Measurements from ENCODE around the gene MAP1LC3A. TPM values are rescaled to one million over a fixed set of nuclear protein-coding genes. Genes with fewer than 3 reads are reported as not detected.

MAP1LC3A gene
- total RNA-seq, 1 experiment from 2014 or later = not detected

DNA sequence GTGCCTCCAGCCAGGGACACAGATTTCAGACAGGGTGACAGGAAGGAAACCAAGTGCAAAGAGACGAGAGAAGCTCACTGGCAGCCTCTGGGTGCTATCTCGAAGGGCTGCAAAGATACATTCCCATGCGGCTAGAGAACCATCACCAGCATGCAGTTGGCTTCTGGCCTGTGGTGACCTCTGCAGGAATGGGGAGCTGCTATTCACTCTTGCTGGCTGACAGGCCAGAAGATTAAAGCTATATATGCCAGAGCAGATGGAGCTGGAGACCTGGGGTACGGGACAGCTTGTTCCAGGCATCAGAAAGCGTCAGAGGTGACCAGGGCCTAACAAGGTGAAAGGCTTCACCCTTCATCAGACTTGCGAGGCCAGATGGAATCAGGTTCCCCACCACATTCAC lies 20.0 kb downstream of the MAP1LC3A start:
- ATAC-seq (no peak), DNase-seq (ENCODE audit: low read depth, low spot score) (no peak)
- intact Hi-C loops (cut with micrococcal nuclease) = loop anchor here (2.0 kb wide), 2 partner anchors 130 to 190 kb away; no protein-coding TSS in a partner anchor
- no TSS peak for BruUV-seq (replicated peaks)
- TF ChIP-seq, protein P1, sequence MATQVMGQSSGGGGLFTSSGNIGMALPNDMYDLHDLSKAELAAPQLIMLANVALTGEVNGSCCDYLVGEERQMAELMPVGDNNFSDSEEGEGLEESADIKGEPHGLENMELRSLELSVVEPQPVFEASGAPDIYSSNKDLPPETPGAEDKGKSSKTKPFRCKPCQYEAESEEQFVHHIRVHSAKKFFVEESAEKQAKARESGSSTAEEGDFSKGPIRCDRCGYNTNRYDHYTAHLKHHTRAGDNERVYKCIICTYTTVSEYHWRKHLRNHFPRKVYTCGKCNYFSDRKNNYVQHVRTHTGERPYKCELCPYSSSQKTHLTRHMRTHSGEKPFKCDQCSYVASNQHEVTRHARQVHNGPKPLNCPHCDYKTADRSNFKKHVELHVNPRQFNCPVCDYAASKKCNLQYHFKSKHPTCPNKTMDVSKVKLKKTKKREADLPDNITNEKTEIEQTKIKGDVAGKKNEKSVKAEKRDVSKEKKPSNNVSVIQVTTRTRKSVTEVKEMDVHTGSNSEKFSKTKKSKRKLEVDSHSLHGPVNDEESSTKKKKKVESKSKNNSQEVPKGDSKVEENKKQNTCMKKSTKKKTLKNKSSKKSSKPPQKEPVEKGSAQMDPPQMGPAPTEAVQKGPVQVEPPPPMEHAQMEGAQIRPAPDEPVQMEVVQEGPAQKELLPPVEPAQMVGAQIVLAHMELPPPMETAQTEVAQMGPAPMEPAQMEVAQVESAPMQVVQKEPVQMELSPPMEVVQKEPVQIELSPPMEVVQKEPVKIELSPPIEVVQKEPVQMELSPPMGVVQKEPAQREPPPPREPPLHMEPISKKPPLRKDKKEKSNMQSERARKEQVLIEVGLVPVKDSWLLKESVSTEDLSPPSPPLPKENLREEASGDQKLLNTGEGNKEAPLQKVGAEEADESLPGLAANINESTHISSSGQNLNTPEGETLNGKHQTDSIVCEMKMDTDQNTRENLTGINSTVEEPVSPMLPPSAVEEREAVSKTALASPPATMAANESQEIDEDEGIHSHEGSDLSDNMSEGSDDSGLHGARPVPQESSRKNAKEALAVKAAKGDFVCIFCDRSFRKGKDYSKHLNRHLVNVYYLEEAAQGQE (IDR thresholded peaks at IDR 0.05; ENCODE audit: low read depth) = no peak
- Histone ChIP-seq H3K9ac (ENCODE audit: low read length) (no peak overlapping the region), H3K4me3 (replicated peaks in 1 of 2; ENCODE audit: low read depth in 1 of 2, low read length in 2 of 2) (no peak overlapping the region), H4K20me1 (ENCODE audit: insufficient read depth) (no peaks in the 10 kb centered on the region), H2AFZ (ENCODE audit: low read depth, low read length, poor library complexity, severe bottlenecking) (no peak overlapping the region), H3K9me3 (ENCODE audit: control insufficient read depth in 1 of 2, insufficient read depth in 1 of 2, low read depth in 1 of 2, low read length in 2 of 2) (no peaks in the 10 kb centered on the region), H3K36me3 (ENCODE audit: control insufficient read depth in 1 of 2, insufficient read depth in 2 of 2, low read length in 2 of 2) (no peaks in the 10 kb centered on the region), H3K27ac (ENCODE audit: low read depth, low read length) (no peak overlapping the region), H3K27me3 (ENCODE audit: insufficient read depth, low read length) (no peaks in the 10 kb centered on the region), H3K9me2 (ENCODE audit: insufficient read depth) (no peaks in the 10 kb centered on the region), H3K4me2 (ENCODE audit: low read length) (no peak overlapping the region), H3K79me2 (ENCODE audit: insufficient read depth, low read length) (no peaks in the 10 kb centered on the region), H3K4me1 (ENCODE audit: control insufficient read depth in 1 of 2, insufficient read depth in 2 of 2, low read length in 2 of 2) (peaks cover 0 to 29% of the 10 kb centered on the region in 2 experiments; a peak in 2 of 4 replicates)
- POLR2A ChIA-PET = no interaction called here
- CTCF ChIA-PET = no interaction called here
- RAD21 ChIA-PET (ENCODE audit: low non-redundant PET in 1 of 2, low total read pairs in 2 of 2, uncharacterized antibody in 2 of 2, unreplicated experiment in 2 of 2) = interaction anchor here (0.6 to 1.0 kb wide), 3 partner anchors 42 to 131 kb away, joined by 3 to 6 read pairs (median 3); no protein-coding TSS in a partner anchor

DNA sequence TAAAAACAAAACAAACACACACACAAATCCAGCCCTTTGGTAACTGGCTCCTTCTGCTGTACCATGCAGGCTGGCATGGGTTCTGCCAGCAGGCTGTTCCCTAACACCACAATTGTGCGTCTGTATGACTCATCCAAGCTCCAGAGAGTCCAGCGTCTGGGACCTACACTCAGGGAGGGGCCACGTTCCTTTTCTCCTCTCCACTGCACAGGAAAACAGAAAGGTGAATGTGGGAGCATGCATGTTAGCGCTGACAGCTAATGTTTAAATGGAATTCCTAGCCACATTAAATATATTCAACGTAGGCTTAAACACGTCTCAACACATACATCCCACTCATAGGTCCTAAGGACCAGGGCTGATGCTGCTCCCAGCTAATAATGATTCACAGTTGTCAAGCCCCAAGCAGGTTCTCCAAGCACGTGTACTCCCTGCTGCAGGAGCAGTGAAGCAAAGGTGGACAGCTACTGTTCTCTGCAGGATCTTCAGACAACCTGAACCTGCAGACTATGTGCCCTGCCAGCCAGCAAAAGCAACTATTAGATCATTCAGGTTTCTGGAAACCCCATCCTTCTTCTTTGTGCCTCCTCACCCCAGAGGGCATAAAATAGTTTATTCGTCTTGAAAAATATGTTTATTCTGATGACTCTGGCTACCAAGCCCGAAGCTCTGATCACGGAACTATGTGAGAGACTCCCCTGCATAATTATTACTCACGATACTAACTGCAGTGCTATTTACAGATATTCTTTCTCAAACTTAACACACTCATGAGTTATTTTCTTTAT lies 20.9 kb downstream of the MAP1LC3A start:
- POLR2A ChIA-PET = no interaction called here
- intact Hi-C loops (cut with micrococcal nuclease) = loop anchor here (2.0 kb wide), 2 partner anchors 129 to 189 kb away; no protein-coding TSS in a partner anchor
- no TSS peak for BruUV-seq (replicated peaks)
- TF ChIP-seq JUND (IDR thresholded peaks at IDR 0.05) = peak; percentile 41; the same call in 1 of the 2 replicates
- no peak for TF ChIP-seq EZH2 (IDR thresholded peaks at IDR 0.05)
- TF ChIP-seq ZFX (IDR thresholded peaks at IDR 0.05) = no peak
- TF ChIP-seq POLR2AphosphoS5 (IDR thresholded peaks at IDR 0.05; ENCODE audit: low read depth, low read length) = no peak
- TF ChIP-seq, protein P2, sequence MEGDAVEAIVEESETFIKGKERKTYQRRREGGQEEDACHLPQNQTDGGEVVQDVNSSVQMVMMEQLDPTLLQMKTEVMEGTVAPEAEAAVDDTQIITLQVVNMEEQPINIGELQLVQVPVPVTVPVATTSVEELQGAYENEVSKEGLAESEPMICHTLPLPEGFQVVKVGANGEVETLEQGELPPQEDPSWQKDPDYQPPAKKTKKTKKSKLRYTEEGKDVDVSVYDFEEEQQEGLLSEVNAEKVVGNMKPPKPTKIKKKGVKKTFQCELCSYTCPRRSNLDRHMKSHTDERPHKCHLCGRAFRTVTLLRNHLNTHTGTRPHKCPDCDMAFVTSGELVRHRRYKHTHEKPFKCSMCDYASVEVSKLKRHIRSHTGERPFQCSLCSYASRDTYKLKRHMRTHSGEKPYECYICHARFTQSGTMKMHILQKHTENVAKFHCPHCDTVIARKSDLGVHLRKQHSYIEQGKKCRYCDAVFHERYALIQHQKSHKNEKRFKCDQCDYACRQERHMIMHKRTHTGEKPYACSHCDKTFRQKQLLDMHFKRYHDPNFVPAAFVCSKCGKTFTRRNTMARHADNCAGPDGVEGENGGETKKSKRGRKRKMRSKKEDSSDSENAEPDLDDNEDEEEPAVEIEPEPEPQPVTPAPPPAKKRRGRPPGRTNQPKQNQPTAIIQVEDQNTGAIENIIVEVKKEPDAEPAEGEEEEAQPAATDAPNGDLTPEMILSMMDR (IDR thresholded peaks at IDR 0.05 in 2 of 3, conservative IDR thresholded peaks at IDR 0.05 in 1 of 3; ENCODE audit: borderline replicate concordance in 1 of 3, insufficient read depth in 1 of 3, low read depth in 2 of 3, low read length in 2 of 3) = peak; percentile 46 to 60 (median 49); a peak in 5 of 6 replicates
- TF ChIP-seq CEBPB (IDR thresholded peaks at IDR 0.05; ENCODE audit: low read depth) = no peak
- TF ChIP-seq ELF1 (IDR thresholded peaks at IDR 0.05; ENCODE audit: borderline replicate concordance, low read depth) = no peak
- TF ChIP-seq ZNF274 (IDR thresholded peaks at IDR 0.05; ENCODE audit: low read depth, low read length) = no peak
- TF ChIP-seq RAD21 (IDR thresholded peaks at IDR 0.05; ENCODE audit: low read depth) = peak; percentile 82
- TF ChIP-seq YY1 (IDR thresholded peaks at IDR 0.05; ENCODE audit: extremely low read depth, insufficient replicate concordance, low read depth, low read length) = no peak
- no peak for TF ChIP-seq SRF (IDR thresholded peaks at IDR 0.05; ENCODE audit: low read depth)
- peak; percentile 59 for TF ChIP-seq FOSL1 (IDR thresholded peaks at IDR 0.05; ENCODE audit: low read depth)

More for the DNA sequence above, 20.9 kb downstream of the MAP1LC3A start:
- RAD21 ChIA-PET (ENCODE audit: low non-redundant PET in 1 of 2, low total read pairs in 2 of 2, uncharacterized antibody in 2 of 2, unreplicated experiment in 2 of 2) = interaction anchor here in 1 of 2 experiments (1.0 kb wide), 2 partner anchors 129 to 130 kb away, joined by 3 read pairs; no protein-coding TSS in a partner anchor
- Histone ChIP-seq H3K4me3 (replicated peaks in 1 of 2; ENCODE audit: low read depth in 1 of 2, low read length in 2 of 2) (no peak overlapping the region), H3K79me2 (ENCODE audit: insufficient read depth, low read length) (no peaks in the 10 kb centered on the region), H3K4me1 (ENCODE audit: control insufficient read depth in 1 of 2, insufficient read depth in 2 of 2, low read length in 2 of 2) (peaks cover 0 to 31% of the 10 kb centered on the region in 2 experiments; a peak in 2 of 4 replicates), H3K4me2 (ENCODE audit: low read length) (no peak overlapping the region), H3K27ac (ENCODE audit: low read depth, low read length) (no peak overlapping the region), H3K27me3 (ENCODE audit: insufficient read depth, low read length) (no peaks in the 10 kb centered on the region), H3K36me3 (ENCODE audit: control insufficient read depth in 1 of 2, insufficient read depth in 2 of 2, low read length in 2 of 2) (no peaks in the 10 kb centered on the region), H3K9me2 (ENCODE audit: insufficient read depth) (no peaks in the 10 kb centered on the region), H2AFZ (ENCODE audit: low read depth, low read length, poor library complexity, severe bottlenecking) (no peak overlapping the region), H3K9me3 (ENCODE audit: control insufficient read depth in 1 of 2, insufficient read depth in 1 of 2, low read depth in 1 of 2, low read length in 2 of 2) (no peaks in the 10 kb centered on the region), H3K9ac (ENCODE audit: low read length) (no peak overlapping the region), H4K20me1 (ENCODE audit: insufficient read depth) (no peaks in the 10 kb centered on the region)
- CTCF ChIA-PET = no interaction called here
- ATAC-seq (peak; percentile 89), DNase-seq (ENCODE audit: low read depth, low spot score) (peak; percentile 28)
